ENCODE results near the gene TMEM225B. TPM values are rescaled to one million over a fixed set of nuclear protein-coding genes. Genes with fewer than 3 reads are reported as not detected.

Gene TMEM225B
- total and polyA plus RNA-seq, 2 of the 4 experiments (the other 2 are of a cell fraction): 0.32 to 0.54 TPM

DNA sequence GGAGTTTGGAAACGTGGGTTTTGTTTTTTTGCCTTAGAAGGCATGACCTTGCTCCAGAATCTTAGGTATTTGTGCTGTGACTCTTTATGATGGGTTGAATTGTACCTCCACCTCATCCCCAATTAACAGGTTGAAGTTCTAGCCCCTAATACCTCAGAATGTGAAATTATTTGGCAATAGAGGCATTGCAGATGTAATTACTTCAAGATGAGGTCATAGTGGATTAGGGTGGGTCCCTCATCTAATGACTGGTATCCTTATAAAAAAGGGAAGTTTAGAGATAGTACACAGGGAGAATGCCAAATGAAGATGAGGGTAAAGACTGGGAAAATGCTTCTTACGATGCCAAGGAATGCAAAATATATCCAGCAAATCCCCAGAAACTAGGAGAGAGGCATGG lies 43.1 kb upstream of the TMEM225B start:
- no peaks in the 10 kb centered on the region for H3K9me3 ChIP-seq (ENCODE audit: control insufficient read depth, insufficient read depth, low read length)
- H3K27me3 ChIP-seq (ENCODE audit: control insufficient read depth, insufficient read depth, low read length): no peaks in the 10 kb centered on the region
- H3K18ac ChIP-seq (ENCODE audit: low read depth, low read length): no peak overlapping the region
- no peak overlapping the region for H4K91ac ChIP-seq (ENCODE audit: insufficient read depth, low read depth, low read length)
- POLR2A ChIA-PET (ENCODE audit: unreplicated experiment): no interaction called here
- no peak overlapping the region for H3K4me2 ChIP-seq (ENCODE audit: low read depth, low read length)
- H4K8ac ChIP-seq (ENCODE audit: low read depth in 2 of 2, low read length in 2 of 2): no peak overlapping the region
- DNase-seq (no peak), ATAC-seq (ENCODE audit: low read depth) (no peak)
- H2BK20ac ChIP-seq (ENCODE audit: low read depth, low read length): no peak overlapping the region
- CTCF ChIA-PET: no interaction called here
- no CpG with 5 or more reads among the region's 2 CpGs for WGBS, 2 experiments (ENCODE audit: extremely low coverage in 2 of 2, insufficient read length in 1 of 2)
- no peaks in the 10 kb centered on the region for H3K4me1 ChIP-seq (ENCODE audit: control insufficient read depth, insufficient read depth, low read length)
- no peak overlapping the region for H3K56ac ChIP-seq (ENCODE audit: extremely low read depth, insufficient read depth, low read length)
- no peak overlapping the region for H2BK120ac ChIP-seq (ENCODE audit: low read depth, low read length)
- no peak overlapping the region for H4K5ac ChIP-seq (ENCODE audit: low read depth, low read length)
- no peak overlapping the region for H2BK15ac ChIP-seq (ENCODE audit: low read depth, low read length)
- H4K20me1 ChIP-seq (ENCODE audit: insufficient read depth, low read length): no peaks in the 10 kb centered on the region
- H3K4me3 ChIP-seq (ENCODE audit: insufficient read depth, low read depth, low read length): no peak overlapping the region
- no peak overlapping the region for H2AK5ac ChIP-seq (ENCODE audit: low read depth, low read length)
- no peak overlapping the region for H3K4ac ChIP-seq (ENCODE audit: low read depth, low read length)
- intact Hi-C loops (cut with micrococcal nuclease): loop anchor here (5.0 kb wide), 1 partner anchor 362 kb away; the partner anchor contains the start of gene TRIM4
- H3K23ac ChIP-seq (ENCODE audit: low read depth, low read length): no peak overlapping the region
- peaks cover 11% of the 10 kb centered on the region for H3K9me1 ChIP-seq (ENCODE audit: insufficient read depth, low read length)
- no peak overlapping the region for H3K9ac ChIP-seq (ENCODE audit: low read depth, low read length)
- no TSS peak for BruUV-seq (replicated peaks)
- no peak overlapping the region for H2BK5ac ChIP-seq (ENCODE audit: low read depth, low read length, poor library complexity, severe bottlenecking)
- no peak overlapping the region for H3K27ac ChIP-seq (ENCODE audit: insufficient read depth, low read length)
- in situ Hi-C loops (cut with MboI; ENCODE audit: low sequenced_read_pairs): no loop called here
- H3K14ac ChIP-seq (replicated peaks; ENCODE audit: low read depth, low read length): no peak overlapping the region
- H3K36me3 ChIP-seq (ENCODE audit: control insufficient read depth, insufficient read depth, low read length): peaks cover 3% of the 10 kb centered on the region; the same call in 1 of the 2 replicates
- TF ChIP-seq ELK1 (IDR thresholded peaks at IDR 0.05; ENCODE audit: borderline replicate concordance, low read depth, low read length) (no peak), RCOR1 (IDR thresholded peaks at IDR 0.05; ENCODE audit: insufficient replicate concordance, low read length) (no peak), MXI1 (IDR thresholded peaks at IDR 0.05; ENCODE audit: borderline replicate concordance, low read depth, low read length) (no peak), RAD21 (IDR thresholded peaks at IDR 0.05; ENCODE audit: low read length) (no peak), RFX5 (IDR thresholded peaks at IDR 0.05; ENCODE audit: low read depth, low read length) (no peak), BHLHE40 (IDR thresholded peaks at IDR 0.05; ENCODE audit: low read depth, low read length) (no peak), NFE2L2 (IDR thresholded peaks at IDR 0.05; ENCODE audit: low read depth, low read length) (no peak), CTCF (conservative IDR thresholded peaks at IDR 0.05; ENCODE audit: low read depth, low read length) (no peak), POLR2A (IDR thresholded peaks at IDR 0.05; ENCODE audit: low read depth, low read length) (no peak), USF2 (IDR thresholded peaks at IDR 0.05; ENCODE audit: low read depth, low read length) (no peak), SMC3 (IDR thresholded peaks at IDR 0.05; ENCODE audit: low read depth, low read length) (no peak), CEBPB (IDR thresholded peaks at IDR 0.05; ENCODE audit: low read depth, low read length) (no peak), MAZ (IDR thresholded peaks at IDR 0.05; ENCODE audit: borderline replicate concordance, low read depth, low read length) (no peak), FOS (IDR thresholded peaks at IDR 0.05; ENCODE audit: low read depth, low read length) (no peak), MAFK (IDR thresholded peaks at IDR 0.05; ENCODE audit: low read depth, low read length) (no peak), CHD1 (IDR thresholded peaks at IDR 0.05; ENCODE audit: low read depth, low read length) (no peak)
- no peak overlapping the region for H2AFZ ChIP-seq (replicated peaks; ENCODE audit: low read length, poor library complexity)
- dilution Hi-C loops (cut with HindIII; ENCODE audit: low sequenced_read_pairs, unreplicated experiment): no loop called here
- no peak overlapping the region for H2AK9ac ChIP-seq (replicated peaks; ENCODE audit: low read depth, low read length, poor library complexity)
- peaks cover 30 to 71% of the 10 kb centered on the region in 2 experiments for H3K79me1 ChIP-seq (ENCODE audit: low read depth in 1 of 2, low read length in 2 of 2)

All from IMR-90 (cell line).